Nephron progenitor cell (in vitro differentiated cells): Measurements from ENCODE around the gene RBM47.

Experiments
- DNase-seq: peaks from one replicate; pipeline ENCODE4 v3.0.0; 2021
- H3K27ac Mint-ChIP-seq: 2 replicates; pipeline ENCODE4 v1.8.0; 2021; ENCODE audit warnings: mild to moderate bottlenecking, moderate library complexity, mixed read lengths
- H3K27me3 Mint-ChIP-seq: 2 replicates; pipeline ENCODE4 v1.8.0; 2021; ENCODE audit warnings: mild to moderate bottlenecking, low read depth, mixed read lengths; ENCODE audit not compliant: poor library complexity
- H3K36me3 Mint-ChIP-seq: 2 replicates; pipeline ENCODE4 v1.8.0; 2021; ENCODE audit warnings: low read depth, mixed read lengths
- H3K4me1 Mint-ChIP-seq: 2 replicates; pipeline ENCODE4 v1.8.0; 2021; ENCODE audit warnings: mixed read lengths
- H3K4me3 Mint-ChIP-seq: 2 replicates; pipeline ENCODE4 v1.8.0; 2021; ENCODE audit warnings: mild to moderate bottlenecking, moderate library complexity, mixed read lengths
- H3K9me3 Mint-ChIP-seq: 2 replicates; pipeline ENCODE4 v1.8.0; 2021; ENCODE audit warnings: mild to moderate bottlenecking, moderate library complexity, mixed read lengths
- TF ChIP-seq, protein P1 (sequence below): fragments of 200-600 bp; sonication (generic); IDR thresholded peaks from 2 replicates; pipeline ENCODE4 v1.5.0; 2021; ENCODE audit warnings: antibody characterized with exemption

Gene RBM47

GRCh38 chr4:40584517-40585141 lies 45.0 kb downstream of the RBM47 start:
- no peak overlapping the region for H3K27ac Mint-ChIP-seq
- TF ChIP-seq, protein P1, sequence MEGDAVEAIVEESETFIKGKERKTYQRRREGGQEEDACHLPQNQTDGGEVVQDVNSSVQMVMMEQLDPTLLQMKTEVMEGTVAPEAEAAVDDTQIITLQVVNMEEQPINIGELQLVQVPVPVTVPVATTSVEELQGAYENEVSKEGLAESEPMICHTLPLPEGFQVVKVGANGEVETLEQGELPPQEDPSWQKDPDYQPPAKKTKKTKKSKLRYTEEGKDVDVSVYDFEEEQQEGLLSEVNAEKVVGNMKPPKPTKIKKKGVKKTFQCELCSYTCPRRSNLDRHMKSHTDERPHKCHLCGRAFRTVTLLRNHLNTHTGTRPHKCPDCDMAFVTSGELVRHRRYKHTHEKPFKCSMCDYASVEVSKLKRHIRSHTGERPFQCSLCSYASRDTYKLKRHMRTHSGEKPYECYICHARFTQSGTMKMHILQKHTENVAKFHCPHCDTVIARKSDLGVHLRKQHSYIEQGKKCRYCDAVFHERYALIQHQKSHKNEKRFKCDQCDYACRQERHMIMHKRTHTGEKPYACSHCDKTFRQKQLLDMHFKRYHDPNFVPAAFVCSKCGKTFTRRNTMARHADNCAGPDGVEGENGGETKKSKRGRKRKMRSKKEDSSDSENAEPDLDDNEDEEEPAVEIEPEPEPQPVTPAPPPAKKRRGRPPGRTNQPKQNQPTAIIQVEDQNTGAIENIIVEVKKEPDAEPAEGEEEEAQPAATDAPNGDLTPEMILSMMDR, result no peak

DNA sequence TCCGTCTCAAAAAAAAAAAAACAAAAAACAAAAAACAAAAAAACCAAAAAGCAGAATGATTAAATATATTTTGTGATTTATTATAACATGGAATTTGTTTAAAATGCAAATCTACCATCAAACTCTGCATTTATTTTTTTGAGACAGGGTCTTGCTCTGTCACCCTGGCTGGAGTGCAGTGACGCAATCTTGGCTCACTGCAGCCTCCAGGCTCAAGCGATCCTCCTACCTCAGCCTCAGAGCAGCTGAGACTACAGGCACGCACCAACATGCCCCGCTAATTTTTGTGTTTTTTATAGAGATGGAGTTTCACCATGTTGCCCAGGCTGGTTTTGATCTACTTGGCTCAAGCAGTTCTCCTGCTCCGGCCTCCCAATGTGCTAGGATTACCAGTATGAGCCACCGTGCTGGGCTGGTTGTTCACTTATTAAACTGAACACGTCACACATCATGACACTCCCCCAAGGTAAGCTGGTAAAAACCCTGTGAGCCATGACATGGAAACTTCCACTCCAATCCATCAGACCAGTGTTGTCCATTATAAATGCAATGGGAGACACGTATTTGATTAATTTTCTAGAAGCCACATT lies 45.7 kb downstream of the RBM47 start:
- Mint-ChIP-seq H3K27me3 (peaks cover 2% of the 10 kb centered on the region), H3K4me1 (peaks cover 46% of the 10 kb centered on the region), H3K9me3 (no peaks in the 10 kb centered on the region), H3K27ac (no peak overlapping the region), H3K4me3 (no peak overlapping the region), H3K36me3 (no peaks in the 10 kb centered on the region)
- TF ChIP-seq, protein P1, result no peak
- no peak for DNase-seq

More at GRCh38 chr4:40584517-40585141, 45.0 kb downstream of the RBM47 start:
- Mint-ChIP-seq H3K27me3 (peaks cover 2% of the 10 kb centered on the region), H3K4me1 (peaks cover 46% of the 10 kb centered on the region), H3K36me3 (no peaks in the 10 kb centered on the region), H3K4me3 (no peak overlapping the region), H3K9me3 (no peaks in the 10 kb centered on the region)
- no peak for DNase-seq

DNA sequence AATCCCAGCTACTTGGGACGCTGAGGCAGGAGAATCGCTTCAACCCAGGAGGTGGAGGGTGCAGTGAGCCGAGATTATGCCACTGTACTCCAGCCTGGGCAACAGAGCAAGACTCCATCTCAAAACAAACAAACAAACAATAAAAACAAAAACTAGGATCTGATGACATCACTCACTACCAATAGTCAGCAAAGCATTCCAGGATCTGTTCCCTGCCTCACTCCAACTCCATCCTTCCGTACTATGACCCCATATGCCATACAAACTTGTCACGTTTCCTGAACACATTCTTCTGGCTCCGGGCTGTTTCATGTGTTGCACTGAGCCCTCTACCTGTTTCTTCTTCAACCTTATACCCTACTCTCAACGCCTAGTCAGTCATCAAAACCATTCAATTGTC lies 47.3 kb downstream of the RBM47 start:
- no peak overlapping the region for H3K4me3 Mint-ChIP-seq
- peak overlapping the region; percentile 17 for H3K27ac Mint-ChIP-seq
- peaks cover 59% of the 10 kb centered on the region for H3K4me1 Mint-ChIP-seq
- H3K27me3 Mint-ChIP-seq, result peaks cover 6% of the 10 kb centered on the region
- no peak for DNase-seq
- H3K9me3 Mint-ChIP-seq, result no peaks in the 10 kb centered on the region
- no peaks in the 10 kb centered on the region for H3K36me3 Mint-ChIP-seq
- TF ChIP-seq, protein P1, result no peak

- H3K36me3 Mint-ChIP-seq, result no peaks in the 10 kb centered on the region
- H3K4me1 Mint-ChIP-seq, result peaks cover 61% of the 10 kb centered on the region
- peaks cover 6% of the 10 kb centered on the region for H3K27me3 Mint-ChIP-seq
These were observed 48.2 kb downstream of the RBM47 start for GRCh38 chr4:40581254-40582140.

GRCh38 chr4:40579983-40580382 lies 49.7 kb downstream of the RBM47 start:
- Mint-ChIP-seq H3K27ac (no peak overlapping the region), H3K4me1 (peaks cover 51% of the 10 kb centered on the region), H3K36me3 (no peaks in the 10 kb centered on the region), H3K4me3 (no peak overlapping the region), H3K9me3 (no peaks in the 10 kb centered on the region), H3K27me3 (peaks cover 6% of the 10 kb centered on the region)
- no peak for DNase-seq
- TF ChIP-seq, protein P1, result no peak

More at GRCh38 chr4:40581254-40582140, 48.2 kb downstream of the RBM47 start:
- Mint-ChIP-seq H3K4me3 (no peak overlapping the region), H3K9me3 (no peaks in the 10 kb centered on the region), H3K27ac (no peak overlapping the region)
- no peak for DNase-seq
- TF ChIP-seq, protein P1, result no peak
